HG03457 (cell line): ENCODE data around the gene TGFBR3.

Experiments used
- ATAC-seq: cut with Tn5 transposase; IDR thresholded peaks from one replicate; pipeline ENCODE4 v1.9.1; 2021; ENCODE audit warnings: moderate number of reproducible peaks; ENCODE audit not compliant: unreplicated experiment

The TGFBR3 gene

GRCh38 chr1:91885716-91886506 lies at the start of gene TGFBR3:
Gene TGFBR3, minus strand, starts transcription at chr1:91886151. Its CDS starts 24,620 bp downstream, at chr1:91861531.
- ATAC-seq: peak; percentile 75

- ATAC-seq: no peak
Observed at GRCh38 chr1:91929250-91929649, 43.3 kb upstream of the TGFBR3 start.

GRCh38 chr1:91928026-91928425 lies 42.1 kb upstream of the TGFBR3 start:
- ATAC-seq: no peak

GRCh38 chr1:91925644-91926435 lies 39.9 kb upstream of the TGFBR3 start:
- ATAC-seq: no peak

- no peak for ATAC-seq
Observed at GRCh38 chr1:91924146-91924545, 38.2 kb upstream of the TGFBR3 start.

- ATAC-seq: no peak
Observed at GRCh38 chr1:91919962-91920361, 34.0 kb upstream of the TGFBR3 start.

GRCh38 chr1:91916811-91917460 lies 31.0 kb upstream of the TGFBR3 start:
- ATAC-seq: no peak

- no peak for ATAC-seq
Observed at GRCh38 chr1:91916046-91916445, 30.1 kb upstream of the TGFBR3 start.

GRCh38 chr1:91913018-91913417 lies 27.1 kb upstream of the TGFBR3 start:
- no peak for ATAC-seq

GRCh38 chr1:91912266-91912665 lies 26.3 kb upstream of the TGFBR3 start:
- ATAC-seq: no peak

GRCh38 chr1:91901231-91901630 lies 15.3 kb upstream of the TGFBR3 start:
- ATAC-seq: no peak

- no peak for ATAC-seq
Observed at GRCh38 chr1:91900562-91900961, 14.6 kb upstream of the TGFBR3 start.

- no peak for ATAC-seq
Observed at GRCh38 chr1:91897016-91897415, 11.1 kb upstream of the TGFBR3 start.

GRCh38 chr1:91895832-91896556 lies 10.0 kb upstream of the TGFBR3 start:
- ATAC-seq: no peak

- ATAC-seq: no peak
Observed at GRCh38 chr1:91894036-91894761, 8.2 kb upstream of the TGFBR3 start.

- no peak for ATAC-seq
Observed at GRCh38 chr1:91891969-91892368, 6.0 kb upstream of the TGFBR3 start.

GRCh38 chr1:91891454-91891853 lies 5.5 kb upstream of the TGFBR3 start:
- no peak for ATAC-seq

- ATAC-seq: no peak
Observed at GRCh38 chr1:91889717-91890459, 3.9 kb upstream of the TGFBR3 start.

GRCh38 chr1:91885213-91885715 lies 687 bp downstream of the TGFBR3 start:
- no peak for ATAC-seq
